HFF-Myc (cell line): ENCODE results near the gene TNKS1BP1.
"Not testable (repeated sequence)": the region's sequence is repeated elsewhere in the genome, so short reads cannot be mapped to it uniquely, and the experiment has no call there.

ENCODE experiments used
- DNase-seq: peaks from one replicate; pipeline ENCODE4 v3.0.0-alpha.2; 2011; ENCODE audit warnings: low read depth; ENCODE audit errors: extremely low read depth
- H3K4me3 ChIP-seq: replicated peaks from 2 replicates; pipeline ENCODE4 v1.5.1; 2011; ENCODE audit warnings: low read depth, mild to moderate bottlenecking, control low read depth, low read length
- TF ChIP-seq, protein P1 (sequence below): IDR thresholded peaks from 2 replicates; pipeline ENCODE4 v1.5.1; 2012; ENCODE audit warnings: mild to moderate bottlenecking, low read depth, low read length, control low read depth; ENCODE audit errors: missing control alignments

TNKS1BP1 gene

DNA sequence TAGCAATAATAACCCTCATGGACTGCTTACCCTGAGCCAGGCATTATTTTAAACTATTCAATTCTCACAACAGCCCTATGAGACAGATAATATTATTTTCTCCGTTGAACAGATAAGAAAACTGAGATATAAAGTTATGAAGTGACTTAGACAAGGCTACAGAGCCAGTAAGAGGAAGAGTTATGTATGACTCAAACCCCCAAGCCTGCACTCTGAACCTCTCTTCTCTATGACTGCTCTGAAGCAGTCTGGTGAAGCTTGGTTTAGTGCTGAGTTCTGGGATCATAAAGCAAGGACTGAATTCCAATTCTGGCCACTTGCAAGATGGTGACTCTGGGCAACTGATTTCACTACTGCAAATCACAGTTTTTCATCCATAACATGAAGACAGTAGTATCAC is 34.5 kb downstream of the TNKS1BP1 start:
- TF ChIP-seq, protein P1, sequence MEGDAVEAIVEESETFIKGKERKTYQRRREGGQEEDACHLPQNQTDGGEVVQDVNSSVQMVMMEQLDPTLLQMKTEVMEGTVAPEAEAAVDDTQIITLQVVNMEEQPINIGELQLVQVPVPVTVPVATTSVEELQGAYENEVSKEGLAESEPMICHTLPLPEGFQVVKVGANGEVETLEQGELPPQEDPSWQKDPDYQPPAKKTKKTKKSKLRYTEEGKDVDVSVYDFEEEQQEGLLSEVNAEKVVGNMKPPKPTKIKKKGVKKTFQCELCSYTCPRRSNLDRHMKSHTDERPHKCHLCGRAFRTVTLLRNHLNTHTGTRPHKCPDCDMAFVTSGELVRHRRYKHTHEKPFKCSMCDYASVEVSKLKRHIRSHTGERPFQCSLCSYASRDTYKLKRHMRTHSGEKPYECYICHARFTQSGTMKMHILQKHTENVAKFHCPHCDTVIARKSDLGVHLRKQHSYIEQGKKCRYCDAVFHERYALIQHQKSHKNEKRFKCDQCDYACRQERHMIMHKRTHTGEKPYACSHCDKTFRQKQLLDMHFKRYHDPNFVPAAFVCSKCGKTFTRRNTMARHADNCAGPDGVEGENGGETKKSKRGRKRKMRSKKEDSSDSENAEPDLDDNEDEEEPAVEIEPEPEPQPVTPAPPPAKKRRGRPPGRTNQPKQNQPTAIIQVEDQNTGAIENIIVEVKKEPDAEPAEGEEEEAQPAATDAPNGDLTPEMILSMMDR = no peak

DNA sequence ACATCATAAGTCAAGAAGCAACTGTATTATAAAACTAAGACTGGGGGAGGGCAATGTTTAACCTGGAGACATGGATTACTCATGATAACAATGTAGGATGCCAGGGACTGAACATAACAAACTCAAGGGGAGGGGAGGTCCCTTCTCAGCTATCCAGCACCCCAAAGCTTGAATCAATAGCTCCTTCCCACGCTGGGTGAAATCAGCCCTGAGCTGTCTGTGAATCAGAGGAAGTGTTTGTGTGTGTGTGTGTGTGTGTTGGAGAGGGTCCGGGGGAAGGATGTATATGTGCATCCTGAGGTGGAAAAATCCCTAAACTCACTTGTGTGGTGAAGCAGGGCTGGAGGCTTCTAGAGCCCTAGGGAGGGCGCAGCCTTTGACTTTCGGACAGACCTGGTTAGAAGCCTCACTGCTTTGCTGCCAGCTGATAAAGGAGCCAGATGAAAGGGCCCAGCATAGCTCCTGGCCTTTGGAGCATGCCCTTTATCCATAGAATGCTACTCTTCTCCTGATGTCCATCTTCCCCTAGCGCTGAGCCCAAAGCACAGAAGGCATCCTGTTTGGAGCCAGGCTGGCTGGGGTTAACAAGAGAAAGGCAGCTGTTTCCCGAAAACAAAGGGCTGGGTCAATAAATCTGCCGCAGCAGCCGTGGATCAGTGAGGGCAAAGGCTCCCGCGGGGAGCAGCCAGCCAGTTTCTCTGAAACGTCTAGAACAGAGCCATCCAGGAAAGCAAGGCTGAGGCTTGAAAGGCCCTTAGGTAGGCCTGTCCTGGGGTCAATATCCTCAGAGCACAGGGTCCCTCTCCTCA is 35.8 kb downstream of the TNKS1BP1 start:
- no peak overlapping the region for H3K4me3 ChIP-seq
- DNase-seq = no peak
- TF ChIP-seq, protein P1 = no peak

More for the DNA sequence above, 34.5 kb downstream of the TNKS1BP1 start:
- no peak overlapping the region for H3K4me3 ChIP-seq
- DNase-seq = no peak

DNA sequence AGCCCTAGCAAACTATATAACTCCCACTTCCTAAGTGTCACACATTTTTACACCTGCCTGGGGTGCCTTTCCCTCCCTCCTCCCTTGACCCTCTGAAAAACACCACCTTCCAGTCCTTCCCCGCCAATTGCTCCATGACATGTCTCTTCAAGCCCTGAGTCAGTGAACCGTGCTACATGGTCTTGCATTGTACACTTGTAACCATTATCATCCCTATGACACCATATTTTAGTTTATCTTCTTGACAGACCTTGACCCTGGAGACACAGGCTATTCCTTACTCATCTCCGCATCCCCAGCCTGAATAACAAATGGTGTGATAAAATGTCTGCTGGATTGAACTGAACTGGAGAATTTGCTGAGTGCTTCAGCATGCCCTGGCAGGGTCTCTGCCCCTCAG is 36.9 kb downstream of the TNKS1BP1 start:
- H3K4me3 ChIP-seq = no peak overlapping the region
- TF ChIP-seq, protein P1 = no peak
- no peak for DNase-seq

DNA sequence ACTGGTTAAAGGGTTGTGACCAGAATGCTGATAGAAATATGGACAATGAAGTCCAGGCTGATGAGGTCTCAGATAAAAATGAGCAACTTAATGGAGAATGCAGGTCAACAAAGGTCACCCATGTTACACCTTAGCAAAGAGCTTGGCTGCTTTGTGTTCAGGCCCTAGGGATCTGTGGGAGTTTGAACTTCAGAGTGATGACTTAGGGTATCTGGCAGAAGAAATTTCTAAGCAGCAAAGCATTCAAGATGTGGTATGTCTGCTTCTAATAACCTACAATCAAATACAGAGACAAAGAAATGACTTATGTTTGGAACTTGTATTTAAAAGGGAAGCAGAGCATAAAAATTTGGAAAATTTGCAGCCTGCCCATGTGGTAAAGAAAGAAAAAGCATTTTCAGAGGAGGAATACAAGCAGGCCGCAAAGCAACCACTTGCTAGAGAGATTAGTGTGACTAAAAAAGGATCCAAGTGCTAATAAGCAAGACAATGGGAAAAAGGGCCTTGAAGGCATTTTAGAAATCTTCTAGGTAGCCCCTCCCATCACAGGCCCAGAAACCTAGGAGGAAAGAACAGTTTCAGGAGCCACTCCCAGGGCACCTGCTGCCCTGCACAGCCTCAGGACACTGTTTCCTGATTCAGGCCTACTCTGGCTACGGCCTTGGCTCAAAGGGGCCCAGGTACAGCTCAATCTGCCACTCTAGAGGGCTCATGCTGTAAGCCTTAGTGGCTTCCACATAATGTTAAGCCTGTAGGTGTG is 41.3 kb downstream of the TNKS1BP1 start:
- DNase-seq = no peak
- TF ChIP-seq, protein P1 = no peak
- no peak overlapping the region for H3K4me3 ChIP-seq

DNA sequence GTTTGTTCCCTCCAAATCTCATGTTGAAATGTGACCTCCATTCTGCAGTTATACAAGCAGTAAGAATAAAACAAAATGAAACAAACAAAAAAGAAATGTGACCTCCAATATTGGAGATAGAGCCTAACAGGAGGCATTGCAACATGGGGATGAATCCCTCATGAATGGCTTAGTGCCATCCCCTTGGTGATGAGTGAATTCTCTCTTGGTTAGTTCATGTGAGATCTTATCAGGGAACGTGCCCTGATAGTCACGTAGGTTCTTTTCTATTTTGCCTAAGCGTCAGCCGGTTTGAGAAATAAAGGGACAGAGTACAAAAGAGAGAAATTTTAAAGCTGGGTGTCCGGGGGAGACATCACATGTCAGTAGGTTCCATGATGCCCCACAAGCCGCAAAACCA is 43.2 kb downstream of the TNKS1BP1 start:
- not testable (repeated sequence) for H3K4me3 ChIP-seq, DNase-seq

DNA sequence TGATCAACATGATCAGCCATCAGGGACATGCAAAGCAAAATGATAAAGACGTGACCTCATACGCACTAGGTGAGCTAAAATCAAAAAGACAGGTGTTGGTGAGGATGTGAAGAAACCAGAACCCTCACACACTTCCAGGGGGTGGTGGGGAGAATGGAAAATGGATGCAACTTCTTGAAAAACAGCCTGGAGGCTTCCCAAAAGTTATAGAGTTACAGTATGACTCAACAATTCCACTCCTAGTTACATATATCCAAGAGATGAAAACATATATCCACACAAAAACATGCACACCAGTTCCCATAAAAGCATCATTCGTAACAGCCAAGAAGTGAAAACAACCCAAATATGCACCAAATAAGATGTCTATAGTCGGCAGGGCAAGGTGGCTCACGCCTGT is 45.6 kb downstream of the TNKS1BP1 start:
- H3K4me3 ChIP-seq = no peak overlapping the region
- TF ChIP-seq, protein P1 = no peak
- DNase-seq = no peak

DNA sequence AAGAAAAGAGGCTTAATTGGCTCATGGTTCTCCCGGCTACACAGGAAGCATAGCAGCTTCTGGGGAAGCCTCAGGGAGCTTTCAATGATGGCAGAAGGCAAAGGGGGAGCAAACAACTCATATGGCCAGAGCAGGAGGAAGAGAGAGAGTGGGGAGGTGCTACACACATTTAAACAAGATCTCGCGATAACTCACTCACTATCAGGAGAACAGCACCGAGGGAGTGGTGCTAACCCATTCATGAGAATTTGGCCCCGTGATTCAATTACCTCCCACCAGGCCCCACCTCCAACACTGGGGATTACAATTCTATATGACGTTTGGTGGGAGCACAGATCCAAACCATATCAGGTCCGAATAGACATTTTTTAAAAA is 46.0 kb downstream of the TNKS1BP1 start:
- no peak overlapping the region for H3K4me3 ChIP-seq
- TF ChIP-seq, protein P1 = no peak
- no peak for DNase-seq
